Stimulated activated CD4-positive, alpha-beta T cell treated with anti-CD3 and anti-CD28 coated beads, Interleukin-15, amount 100 ng/mL, for 24 hours (primary cell): ENCODE results near the gene AIMP1.
A peak's percentile ranks its signal among the peaks of the same experiment; 100 is the strongest.

Source experiments
- DNase-seq: peaks from one replicate; pipeline ENCODE4 v3.0.0-alpha.2; 2020

AIMP1 gene

DNA sequence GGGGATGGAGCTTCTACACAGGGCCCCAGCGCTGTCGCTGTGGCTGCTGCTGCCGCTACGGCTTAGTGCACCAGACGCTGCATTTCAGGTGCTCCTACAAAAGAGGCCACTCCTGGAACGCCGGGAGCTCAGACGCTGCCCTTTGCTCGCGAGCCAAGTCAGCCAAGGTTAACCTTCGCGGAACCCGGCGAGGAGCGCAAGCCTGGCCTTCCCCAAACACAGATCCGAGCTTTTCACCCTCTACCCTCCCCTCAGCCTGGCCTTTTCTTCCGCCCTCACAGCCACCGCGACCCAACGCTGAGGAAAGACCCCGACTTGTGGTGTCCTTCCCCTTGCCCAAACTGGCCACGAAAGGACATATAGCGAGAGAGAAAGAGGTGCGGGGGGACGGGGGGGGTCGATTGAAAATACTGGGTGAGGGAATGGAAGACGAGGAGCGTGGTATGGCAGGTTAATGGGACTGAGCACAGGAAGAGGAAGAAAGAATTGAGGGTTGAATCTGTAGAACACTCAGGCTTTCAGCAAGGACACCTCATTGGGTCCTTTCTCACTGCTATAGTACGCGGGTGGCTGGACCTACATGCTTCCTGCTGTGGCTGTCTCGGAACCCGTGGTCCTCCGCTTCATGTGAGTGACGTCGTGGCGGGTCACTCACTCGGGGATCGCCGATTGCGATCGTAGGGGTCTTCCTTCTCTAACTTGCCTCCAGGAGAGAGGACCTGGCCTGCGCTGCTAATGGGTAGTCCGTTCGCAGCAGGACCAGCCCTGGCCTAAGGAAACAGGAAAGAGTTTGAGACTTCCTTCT lies at the start of gene AIMP1, which contains the start of gene TBCK:
AIMP1 (plus strand) TSS at position 583 of the 805 bp plus-strand sequence. CDS start 8,460 bp downstream, outside the sequence.
TBCK (minus strand) TSS at position 242 of the 805 bp plus-strand sequence. CDS start 7,249 bp downstream, outside the sequence.
- DNase-seq = peak; percentile 88

GRCh38 chr4:106268786-106269185 lies 47.6 kb upstream of the AIMP1 start:
- DNase-seq = no peak

- no peak for DNase-seq
These were observed 46.6 kb upstream of the AIMP1 start for GRCh38 chr4:106269711-106270110.

- DNase-seq = no peak
These were observed 45.6 kb upstream of the AIMP1 start for GRCh38 chr4:106270736-106271135.

GRCh38 chr4:106273831-106274230 lies 42.5 kb upstream of the AIMP1 start:
- no peak for DNase-seq

DNA sequence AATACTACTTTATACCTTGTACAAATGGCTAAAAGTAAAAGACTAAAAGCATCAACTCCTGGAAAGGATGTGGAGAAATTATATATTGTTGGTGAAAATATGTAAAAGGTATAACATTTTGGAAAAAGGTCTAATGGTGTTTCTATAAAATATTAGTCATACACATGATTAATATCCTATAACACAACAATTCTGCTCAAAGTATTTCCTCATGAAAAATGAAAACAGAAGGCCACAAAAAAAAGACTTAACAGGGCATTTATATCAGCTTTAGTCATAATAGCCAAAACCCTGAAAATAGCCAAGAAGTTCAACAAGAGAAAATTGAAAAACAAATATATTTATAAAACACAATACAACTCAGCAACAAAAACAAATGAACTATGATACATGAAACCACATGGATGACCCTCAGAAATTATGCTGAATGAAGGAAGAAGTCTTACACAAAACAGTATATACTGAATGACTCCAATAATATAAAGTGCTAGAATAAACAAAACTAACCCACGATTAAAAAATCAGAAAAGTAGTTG lies 39.1 kb upstream of the AIMP1 start:
- no peak for DNase-seq

GRCh38 chr4:106284227-106284626 lies 32.1 kb upstream of the AIMP1 start:
- no peak for DNase-seq

DNA sequence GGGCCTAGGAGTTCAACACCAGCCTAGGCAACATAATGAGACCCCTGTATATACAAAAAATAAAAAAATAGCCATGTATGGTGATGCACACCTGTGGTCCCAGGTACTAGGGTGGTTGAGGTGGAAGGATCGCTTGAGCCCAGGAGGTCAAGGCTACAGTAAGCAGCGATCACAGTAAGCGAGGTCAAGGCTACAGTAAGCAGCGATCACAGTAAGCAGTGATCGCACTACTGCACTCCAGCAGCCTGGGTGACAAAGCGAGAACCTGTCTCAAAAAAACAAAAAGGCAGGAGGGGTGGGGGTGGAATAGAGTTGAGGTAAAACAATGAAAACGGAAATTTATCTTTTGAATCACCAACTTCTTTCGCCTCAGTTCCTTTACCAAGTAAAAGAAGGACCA lies 29.7 kb upstream of the AIMP1 start:
- no peak for DNase-seq

DNA sequence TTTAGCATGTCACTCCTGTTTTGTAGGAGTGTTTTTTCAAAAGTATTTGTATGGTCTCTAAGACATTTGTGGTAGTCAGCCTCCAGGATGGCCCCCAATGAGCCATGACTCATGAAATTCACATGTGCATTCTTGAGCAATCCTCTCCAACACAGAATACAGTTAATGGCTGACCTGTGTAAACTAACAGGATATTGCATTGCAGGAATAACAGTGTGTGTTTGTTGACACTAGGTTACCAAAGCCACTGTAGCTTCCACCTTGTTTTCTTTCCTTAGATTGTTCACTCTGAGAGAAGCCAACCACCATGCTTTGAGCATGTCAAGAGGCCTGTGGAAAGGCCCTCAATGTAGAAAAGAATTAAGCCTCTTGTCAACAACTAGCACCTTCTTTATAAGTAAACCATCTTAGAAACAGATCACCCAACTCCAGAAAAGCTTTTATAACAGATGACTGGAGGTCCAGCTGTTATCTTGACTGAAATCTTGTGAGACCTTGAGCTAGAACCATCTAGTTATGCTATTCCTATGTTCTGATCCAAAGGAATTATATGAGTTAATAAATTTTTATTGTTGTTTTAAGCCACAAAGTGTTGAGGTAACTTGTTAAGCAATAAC lies 28.9 kb upstream of the AIMP1 start:
- DNase-seq = no peak

DNA sequence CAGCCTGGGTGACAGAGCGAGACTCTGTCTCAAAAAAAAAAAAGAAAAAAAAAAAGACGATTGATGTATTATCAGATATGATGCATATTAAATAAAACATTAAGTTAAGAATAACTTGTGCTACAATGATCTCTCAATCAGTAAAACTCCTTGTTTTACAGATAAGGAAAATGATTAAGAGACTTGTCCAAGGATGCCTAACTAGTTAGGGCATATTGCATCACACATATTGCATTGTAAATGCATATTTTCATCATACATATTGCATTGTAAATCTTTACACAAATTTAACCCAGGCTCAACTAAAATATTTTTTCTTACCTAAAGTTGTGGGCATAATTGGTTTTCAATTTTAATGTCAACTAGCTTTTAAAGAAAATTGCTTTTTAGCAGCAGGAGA lies 26.6 kb upstream of the AIMP1 start:
- no peak for DNase-seq

DNA sequence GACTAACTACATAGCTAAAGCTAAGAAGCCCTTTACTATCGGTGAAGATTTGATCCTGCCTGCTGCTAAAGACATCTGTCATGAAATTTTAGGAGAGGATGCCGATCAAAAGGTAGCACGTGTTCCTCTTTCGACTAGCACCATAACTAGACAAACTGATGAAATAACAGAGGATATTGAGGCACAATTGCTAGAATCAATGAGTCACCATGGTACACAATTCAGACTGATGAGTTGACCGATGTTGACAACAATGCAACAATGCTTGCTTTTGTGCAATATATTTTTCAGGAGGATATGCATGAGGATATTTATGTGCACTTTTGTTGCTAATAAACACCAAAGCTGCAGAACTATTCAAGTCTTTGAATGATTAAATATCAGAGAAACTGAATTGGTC lies 24.7 kb upstream of the AIMP1 start:
- DNase-seq = no peak

DNA sequence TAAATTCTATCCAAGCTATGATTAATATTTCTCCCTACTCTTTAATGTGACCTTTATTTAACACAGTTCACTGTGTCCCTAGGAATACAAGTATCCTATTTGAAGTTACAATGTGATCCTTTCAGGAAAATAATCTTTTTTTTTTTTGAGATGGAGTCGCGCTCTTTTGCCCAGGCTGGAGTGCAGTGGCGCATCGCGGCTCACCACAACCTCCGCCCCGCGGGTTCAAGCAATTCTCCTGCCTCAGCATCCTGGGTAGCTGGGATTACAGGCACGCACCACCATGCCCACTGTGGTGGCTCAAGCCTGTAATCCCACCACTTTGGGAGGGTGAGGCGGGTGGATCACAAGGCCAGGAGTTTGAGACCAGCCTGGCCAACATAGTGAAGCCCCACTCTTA lies 22.3 kb upstream of the AIMP1 start:
- no peak for DNase-seq

- no peak for DNase-seq
These were observed 18.9 kb upstream of the AIMP1 start for GRCh38 chr4:106297245-106298035.

- DNase-seq = no peak
These were observed 16.4 kb upstream of the AIMP1 start for GRCh38 chr4:106299977-106300376.

GRCh38 chr4:106301393-106302061 lies 14.8 kb upstream of the AIMP1 start:
- no peak for DNase-seq

GRCh38 chr4:106302062-106302438 lies 14.3 kb upstream of the AIMP1 start:
- DNase-seq = no peak

- DNase-seq = no peak
These were observed 12.6 kb upstream of the AIMP1 start for GRCh38 chr4:106303548-106304281.

DNA sequence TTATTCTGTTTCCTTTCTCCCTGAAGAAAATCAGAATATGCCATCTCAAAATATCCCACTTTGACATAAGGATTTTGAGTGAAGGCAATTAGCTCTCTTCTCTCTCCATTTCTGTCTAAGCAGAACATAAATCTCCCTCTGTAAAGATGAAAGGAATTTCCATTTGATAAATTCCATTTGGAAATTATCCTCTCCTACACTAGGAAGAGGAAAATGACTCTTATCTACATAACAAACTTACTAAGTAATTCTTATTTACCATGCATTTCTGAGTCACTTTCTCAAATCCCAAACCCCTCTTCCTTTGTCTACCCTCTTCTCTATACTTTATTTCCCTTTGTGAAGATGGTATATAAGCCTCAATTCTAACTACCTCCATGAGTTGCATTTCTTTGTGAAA lies 11.7 kb upstream of the AIMP1 start:
- DNase-seq = no peak

DNA sequence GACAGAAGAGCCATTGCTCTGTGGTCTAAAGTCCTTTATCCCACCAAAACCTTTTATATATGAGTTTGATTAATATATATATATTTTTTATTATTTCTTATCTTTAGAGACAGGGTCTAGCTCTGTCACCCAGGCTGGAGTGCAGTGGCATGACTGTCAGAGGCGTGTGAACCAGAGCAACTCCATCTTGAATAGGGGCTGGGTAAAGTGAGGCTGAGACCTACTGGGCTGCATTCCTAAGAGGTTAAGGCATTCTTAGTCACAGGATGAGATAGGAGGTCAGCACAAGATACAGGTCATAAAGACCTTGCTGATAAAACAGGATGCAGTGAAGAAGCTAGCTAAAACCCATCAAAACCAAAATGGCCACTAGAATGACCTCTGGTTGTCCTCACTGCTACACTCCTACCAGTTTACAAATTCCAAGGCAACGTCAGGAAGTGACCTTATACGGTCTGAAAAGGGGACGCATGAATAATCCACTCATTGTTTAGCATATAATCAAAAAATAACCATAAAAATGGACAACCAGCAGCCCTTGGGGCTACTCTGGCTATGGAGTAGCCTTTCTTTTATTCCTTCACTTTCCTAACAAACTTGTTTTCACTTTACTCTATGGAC lies 10.8 kb upstream of the AIMP1 start:
- DNase-seq = no peak

GRCh38 chr4:106306561-106306960 lies 9.8 kb upstream of the AIMP1 start:
- DNase-seq = no peak

- DNase-seq = no peak
These were observed 4.0 kb upstream of the AIMP1 start for GRCh38 chr4:106312377-106312776.
